ENCODE results near the gene TMEM86A. TPM values are rescaled to one million over a fixed set of nuclear protein-coding genes. Genes with fewer than 3 reads are reported as not detected.

Gene TMEM86A
- total RNA-seq, 1 donor from 2014 or later = 7.9 TPM

DNA sequence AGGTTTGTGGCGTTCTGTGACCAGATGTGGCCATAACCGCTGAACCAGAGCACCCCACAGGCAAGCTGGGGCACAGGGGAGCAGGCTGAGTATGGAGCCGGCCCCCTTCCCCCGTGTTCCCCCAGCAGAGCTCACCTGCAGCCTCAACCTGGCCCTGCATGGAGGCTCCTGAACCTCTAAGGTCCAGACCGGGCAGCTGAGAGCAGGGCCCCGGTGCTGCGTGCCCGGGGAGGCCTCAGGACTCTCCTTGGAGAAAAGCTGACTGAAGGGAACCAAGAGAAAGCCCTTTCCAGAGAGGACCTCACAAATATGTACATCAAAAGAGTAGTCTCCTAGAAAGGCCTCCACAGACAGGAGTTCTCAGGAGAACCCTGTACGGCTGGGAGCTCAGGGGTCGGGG lies 44.8 kb downstream of the TMEM86A start:
- Mint-ChIP-seq H3K27me3 (no peaks in the 10 kb centered on the region), H3K36me3 (ENCODE audit: insufficient read depth) (no peaks in the 10 kb centered on the region), H3K27ac (no peak overlapping the region), H3K9me3 (ENCODE audit: low read depth) (no peaks in the 10 kb centered on the region), H3K4me1 (ENCODE audit: low read depth) (peaks cover 2% of the 10 kb centered on the region), H3K4me3 (ENCODE audit: low read depth) (no peak overlapping the region)
- TF ChIP-seq, protein P1, sequence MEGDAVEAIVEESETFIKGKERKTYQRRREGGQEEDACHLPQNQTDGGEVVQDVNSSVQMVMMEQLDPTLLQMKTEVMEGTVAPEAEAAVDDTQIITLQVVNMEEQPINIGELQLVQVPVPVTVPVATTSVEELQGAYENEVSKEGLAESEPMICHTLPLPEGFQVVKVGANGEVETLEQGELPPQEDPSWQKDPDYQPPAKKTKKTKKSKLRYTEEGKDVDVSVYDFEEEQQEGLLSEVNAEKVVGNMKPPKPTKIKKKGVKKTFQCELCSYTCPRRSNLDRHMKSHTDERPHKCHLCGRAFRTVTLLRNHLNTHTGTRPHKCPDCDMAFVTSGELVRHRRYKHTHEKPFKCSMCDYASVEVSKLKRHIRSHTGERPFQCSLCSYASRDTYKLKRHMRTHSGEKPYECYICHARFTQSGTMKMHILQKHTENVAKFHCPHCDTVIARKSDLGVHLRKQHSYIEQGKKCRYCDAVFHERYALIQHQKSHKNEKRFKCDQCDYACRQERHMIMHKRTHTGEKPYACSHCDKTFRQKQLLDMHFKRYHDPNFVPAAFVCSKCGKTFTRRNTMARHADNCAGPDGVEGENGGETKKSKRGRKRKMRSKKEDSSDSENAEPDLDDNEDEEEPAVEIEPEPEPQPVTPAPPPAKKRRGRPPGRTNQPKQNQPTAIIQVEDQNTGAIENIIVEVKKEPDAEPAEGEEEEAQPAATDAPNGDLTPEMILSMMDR (IDR thresholded peaks at IDR 0.05; ENCODE audit: unreplicated experiment) = no peak
- DNase-seq (ENCODE audit: low spot score, unreplicated experiment) = no peak

- H3K27ac Mint-ChIP-seq = no peak overlapping the region
- peaks cover 2% of the 10 kb centered on the region for H3K4me1 Mint-ChIP-seq (ENCODE audit: low read depth)
- TF ChIP-seq, protein P1 (IDR thresholded peaks at IDR 0.05; ENCODE audit: unreplicated experiment) = no peak
- H3K36me3 Mint-ChIP-seq (ENCODE audit: insufficient read depth) = no peaks in the 10 kb centered on the region
- H3K9me3 Mint-ChIP-seq (ENCODE audit: low read depth) = no peaks in the 10 kb centered on the region
- no peaks in the 10 kb centered on the region for H3K27me3 Mint-ChIP-seq
- no peak overlapping the region for H3K4me3 Mint-ChIP-seq (ENCODE audit: low read depth)
- no peak for DNase-seq (ENCODE audit: low spot score, unreplicated experiment)
Observed at GRCh38 chr11:18743900-18744514, 45.4 kb downstream of the TMEM86A start.

DNA sequence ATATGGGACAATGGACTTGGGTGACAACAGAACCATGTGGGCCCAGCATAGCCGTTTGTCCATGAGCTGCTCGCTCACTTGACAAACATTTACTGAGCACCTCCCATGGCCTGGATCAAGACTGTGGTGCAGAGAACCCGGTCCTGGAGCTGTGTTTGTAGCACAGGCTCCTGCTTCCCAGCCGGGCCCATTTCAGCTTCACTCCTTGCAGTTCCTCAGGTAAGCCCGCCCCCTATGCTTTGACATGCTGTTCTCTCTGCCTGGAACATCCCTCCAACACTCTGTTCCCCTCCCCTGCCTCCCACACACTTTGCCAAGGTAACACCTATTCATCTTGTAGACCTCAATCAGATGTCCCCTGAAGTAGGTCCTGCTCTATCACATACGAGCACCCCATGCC lies 46.7 kb downstream of the TMEM86A start:
- H3K27ac Mint-ChIP-seq = no peak overlapping the region
- H3K36me3 Mint-ChIP-seq (ENCODE audit: insufficient read depth) = no peaks in the 10 kb centered on the region
- no peaks in the 10 kb centered on the region for H3K9me3 Mint-ChIP-seq (ENCODE audit: low read depth)
- H3K27me3 Mint-ChIP-seq = no peaks in the 10 kb centered on the region
- H3K4me3 Mint-ChIP-seq (ENCODE audit: low read depth) = no peak overlapping the region
- peaks cover 2% of the 10 kb centered on the region for H3K4me1 Mint-ChIP-seq (ENCODE audit: low read depth)
- no peak for DNase-seq (ENCODE audit: low spot score, unreplicated experiment)
- TF ChIP-seq, protein P1 (IDR thresholded peaks at IDR 0.05; ENCODE audit: unreplicated experiment) = no peak

DNA sequence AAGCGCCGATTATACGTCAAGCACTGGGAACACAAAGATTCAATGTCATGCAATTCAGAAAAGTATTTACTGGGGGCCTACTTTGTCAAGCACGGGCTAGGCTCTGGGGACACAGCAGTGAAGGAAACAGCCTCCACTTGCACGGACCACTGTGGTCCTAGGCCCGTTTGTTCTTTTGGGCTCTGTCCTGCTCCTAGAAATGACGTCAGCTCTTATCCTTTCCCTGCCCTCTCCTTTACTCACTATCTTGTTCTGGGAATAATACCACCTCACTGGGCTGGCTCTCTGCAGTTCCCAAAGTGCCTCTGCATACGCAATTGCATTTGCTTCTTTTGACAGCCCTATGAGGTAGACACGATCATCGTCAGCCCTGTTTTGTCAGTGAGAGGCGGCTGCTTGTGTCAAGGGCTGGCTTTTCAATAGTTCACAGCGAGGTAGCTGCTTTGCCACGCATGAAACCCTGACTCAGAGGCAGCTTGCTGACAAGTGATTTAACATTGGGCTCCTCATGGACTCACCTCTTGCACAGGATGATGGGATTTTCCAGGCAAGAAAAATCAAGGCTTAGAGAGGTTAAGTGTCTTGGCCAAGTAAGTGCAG lies 50.3 kb downstream of the TMEM86A start:
- H3K4me3 Mint-ChIP-seq (ENCODE audit: low read depth) = no peak overlapping the region
- H3K9me3 Mint-ChIP-seq (ENCODE audit: low read depth) = no peaks in the 10 kb centered on the region
- DNase-seq (ENCODE audit: low spot score, unreplicated experiment) = no peak
- H3K4me1 Mint-ChIP-seq (ENCODE audit: low read depth) = peaks cover 2% of the 10 kb centered on the region
- H3K27ac Mint-ChIP-seq = no peak overlapping the region
- TF ChIP-seq, protein P1 (IDR thresholded peaks at IDR 0.05; ENCODE audit: unreplicated experiment) = no peak
- H3K27me3 Mint-ChIP-seq = no peaks in the 10 kb centered on the region
- no peaks in the 10 kb centered on the region for H3K36me3 Mint-ChIP-seq (ENCODE audit: insufficient read depth)

GRCh38 chr11:18749681-18750319 lies 51.2 kb downstream of the TMEM86A start:
- Mint-ChIP-seq H3K27me3 (no peaks in the 10 kb centered on the region), H3K4me1 (ENCODE audit: low read depth) (peaks cover 2% of the 10 kb centered on the region), H3K4me3 (ENCODE audit: low read depth) (no peak overlapping the region), H3K9me3 (ENCODE audit: low read depth) (no peaks in the 10 kb centered on the region), H3K27ac (no peak overlapping the region), H3K36me3 (ENCODE audit: insufficient read depth) (no peaks in the 10 kb centered on the region)
- DNase-seq (ENCODE audit: low spot score, unreplicated experiment) = no peak
- TF ChIP-seq, protein P1 (IDR thresholded peaks at IDR 0.05; ENCODE audit: unreplicated experiment) = no peak
